HuH-7.5 (cell line): ENCODE results near the gene INCENP.
A peak's percentile ranks its signal among the peaks of the same experiment; 100 is the strongest.

Experiments used
- DNase-seq: peaks from one replicate; pipeline ENCODE4 v3.0.0; 2011; ENCODE audit warnings: low spot score

INCENP gene

DNA sequence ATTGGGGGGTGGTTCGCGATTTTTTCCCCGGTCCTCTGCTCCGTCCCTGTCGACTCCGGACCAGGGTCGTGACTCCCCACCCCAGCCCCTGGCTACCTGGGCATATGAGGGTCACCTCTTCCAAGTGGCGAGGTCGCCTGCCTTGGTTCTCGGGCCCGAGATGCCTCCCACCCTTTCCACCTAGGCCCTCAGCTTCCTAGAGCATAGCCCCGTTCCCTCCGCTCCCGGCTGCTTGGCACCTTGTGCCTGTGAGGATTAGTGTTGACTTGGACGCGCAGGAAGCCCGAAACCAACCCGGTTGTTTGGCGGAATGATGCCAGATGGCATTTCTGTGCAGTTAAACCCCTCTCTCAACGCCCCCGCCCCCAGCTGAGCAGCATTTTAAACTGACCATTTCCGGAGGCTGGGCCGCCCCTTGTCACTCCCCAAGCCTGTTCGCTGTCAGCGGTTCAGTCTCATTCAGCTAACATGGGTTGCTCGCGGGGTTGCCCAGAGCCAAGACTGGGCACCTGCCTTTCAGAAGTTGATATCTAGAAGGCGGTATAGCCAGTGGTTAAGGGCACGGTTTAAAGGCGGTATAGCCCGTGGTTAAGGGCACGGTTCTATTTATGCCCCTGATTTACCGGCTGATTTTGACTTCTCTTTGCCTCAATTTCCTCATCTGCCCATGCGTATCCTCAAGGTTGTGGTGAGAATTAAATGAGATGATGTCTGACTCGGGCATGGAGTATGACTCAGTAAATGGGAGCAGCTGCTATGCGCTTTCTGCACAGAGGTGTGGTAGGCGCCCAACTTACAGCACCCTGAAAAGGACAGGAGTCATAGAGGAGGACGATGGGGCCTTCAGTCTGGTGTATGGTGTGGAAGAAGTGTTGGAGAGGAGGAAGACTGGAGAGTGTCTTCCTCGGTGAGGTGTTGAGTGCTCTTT is 639 bp downstream of the INCENP start:
- peak; percentile 52 for DNase-seq

DNA sequence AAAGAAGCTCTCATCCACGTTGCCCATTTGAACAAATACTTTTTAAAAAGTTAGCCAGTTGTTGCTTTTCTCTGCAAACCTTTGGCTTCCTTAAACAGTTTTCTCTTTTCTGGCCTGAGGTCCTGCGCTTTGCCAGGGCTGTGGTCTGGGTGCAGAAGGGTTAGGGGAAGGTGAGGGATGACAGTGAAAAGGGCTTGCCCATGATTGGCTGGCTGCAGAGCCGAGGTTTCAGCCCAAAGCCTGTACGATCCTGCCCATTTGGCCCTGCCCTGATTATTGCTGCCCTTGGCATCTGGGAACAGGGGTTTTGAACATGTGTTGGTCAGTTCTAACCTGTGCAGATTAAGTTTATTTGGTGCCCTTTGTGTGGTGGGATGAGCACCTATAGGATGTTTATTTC is 1.5 kb downstream of the INCENP start:
- DNase-seq, result no peak

- no peak for DNase-seq
Observed at GRCh38 chr11:62125881-62126280, 2.1 kb downstream of the INCENP start.

DNA sequence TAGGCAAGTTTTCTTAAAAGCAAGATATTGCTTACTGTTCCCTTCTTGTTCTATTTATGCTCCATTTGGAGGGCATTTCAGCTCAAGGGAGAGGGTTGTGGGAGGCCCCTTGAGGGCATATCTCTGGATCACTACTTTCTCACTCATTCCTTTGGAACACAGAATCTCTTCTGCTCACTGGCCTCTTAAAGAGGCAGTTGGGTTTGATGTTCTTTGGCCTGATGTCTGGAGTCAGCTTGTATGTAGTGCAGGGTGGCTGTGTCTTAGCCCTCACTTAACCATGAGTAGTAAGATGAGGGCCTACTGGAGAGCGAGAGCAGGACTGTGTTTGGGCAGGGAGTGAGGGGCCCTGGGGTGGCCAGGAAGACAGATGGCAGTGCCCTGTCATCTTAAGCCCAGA is 3.6 kb downstream of the INCENP start:
- no peak for DNase-seq

DNA sequence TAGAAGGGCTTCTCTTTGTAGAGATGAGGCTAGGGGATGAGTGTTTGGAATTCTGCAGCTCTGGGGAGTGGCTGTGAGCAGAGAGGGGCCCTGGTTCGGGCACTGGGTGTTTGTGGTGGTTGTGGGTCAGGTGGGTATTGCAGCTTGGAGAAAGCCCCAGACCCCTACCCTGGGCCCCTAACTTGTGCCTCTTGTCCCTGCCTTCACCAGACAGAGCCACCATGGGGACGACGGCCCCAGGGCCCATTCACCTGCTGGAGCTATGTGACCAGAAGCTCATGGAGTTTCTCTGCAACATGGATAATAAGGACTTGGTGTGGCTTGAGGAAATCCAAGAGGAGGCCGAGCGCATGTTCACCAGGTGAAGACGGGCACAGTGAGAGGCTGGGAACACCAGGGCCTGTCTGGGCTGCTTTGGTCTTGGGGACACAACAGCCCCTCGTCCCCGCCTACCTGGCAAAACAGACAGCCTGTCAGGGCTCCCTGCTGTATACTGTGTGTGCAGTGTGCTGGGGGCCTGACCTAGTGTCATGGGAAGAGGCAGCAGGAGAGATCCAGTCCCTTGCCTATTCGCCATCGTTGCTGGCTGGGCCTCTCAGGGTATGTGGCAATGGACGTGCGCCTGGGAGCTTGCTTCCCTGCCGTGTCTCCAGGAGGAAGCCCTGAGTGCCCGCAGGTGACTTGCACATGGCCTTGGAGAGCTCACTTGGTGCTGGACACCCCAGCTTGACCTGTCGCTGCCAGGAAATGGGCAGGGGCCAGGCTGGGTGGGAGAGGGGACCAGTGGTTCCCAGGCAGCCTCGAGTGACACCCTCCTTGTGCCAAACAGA is 4.3 kb downstream of the INCENP start:
- DNase-seq, result no peak

GRCh38 chr11:62128835-62129234 is 5.0 kb downstream of the INCENP start:
- DNase-seq, result no peak

DNA sequence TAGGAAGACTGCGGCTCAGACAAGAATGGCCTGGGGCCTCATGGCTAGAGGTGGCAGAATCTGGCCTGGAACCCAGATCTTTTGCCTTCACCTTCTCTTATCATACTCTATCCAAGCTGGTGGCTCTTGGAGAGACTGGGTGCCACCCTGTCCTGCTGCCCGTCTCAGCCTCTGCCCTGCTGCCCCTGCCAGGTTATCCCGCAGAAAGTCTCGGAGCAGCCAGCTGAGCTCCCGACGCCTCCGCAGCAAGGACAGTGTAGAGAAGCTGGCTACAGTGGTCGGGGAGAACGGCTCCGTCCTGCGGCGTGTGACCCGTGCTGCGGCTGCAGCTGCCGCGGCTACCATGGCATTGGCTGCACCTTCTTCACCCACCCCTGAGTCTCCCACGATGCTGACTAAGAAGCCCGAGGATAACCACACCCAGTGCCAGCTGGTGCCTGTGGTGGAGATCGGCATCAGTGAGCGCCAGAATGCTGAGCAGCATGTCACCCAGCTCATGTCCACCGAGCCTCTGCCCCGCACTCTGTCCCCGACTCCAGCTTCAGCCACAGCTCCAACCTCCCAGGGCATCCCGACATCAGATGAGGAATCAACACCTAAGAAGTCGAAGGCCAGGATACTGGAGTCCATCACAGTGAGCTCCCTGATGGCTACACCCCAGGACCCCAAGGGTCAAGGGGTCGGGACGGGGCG is 5.9 kb downstream of the INCENP start:
- DNase-seq, result no peak

- no peak for DNase-seq
Observed at GRCh38 chr11:62130283-62131169, 6.7 kb downstream of the INCENP start.

DNA sequence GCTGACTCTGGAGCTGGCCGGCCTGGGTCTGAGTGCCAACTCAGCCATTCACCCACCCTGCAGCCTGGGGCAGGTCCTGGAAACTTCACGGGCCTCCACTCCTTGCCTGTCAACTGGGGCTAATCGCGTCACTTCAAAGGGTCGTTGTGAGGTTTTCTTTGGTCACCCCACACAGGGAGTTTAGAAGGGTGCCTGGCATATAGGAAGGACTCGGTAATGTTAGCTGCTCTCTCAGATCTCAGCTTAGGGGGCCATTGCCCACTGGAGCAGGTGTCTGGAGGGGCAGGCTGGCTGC is 7.3 kb downstream of the INCENP start:
- no peak for DNase-seq

- no peak for DNase-seq
Observed at GRCh38 chr11:62132191-62132590, 8.4 kb downstream of the INCENP start.

GRCh38 chr11:62132689-62133293 is 9.0 kb downstream of the INCENP start:
- DNase-seq, result no peak

- no peak for DNase-seq
Observed at GRCh38 chr11:62133328-62134065, 9.7 kb downstream of the INCENP start.

- no peak for DNase-seq
Observed at GRCh38 chr11:62137276-62137861, 13.6 kb downstream of the INCENP start.

DNA sequence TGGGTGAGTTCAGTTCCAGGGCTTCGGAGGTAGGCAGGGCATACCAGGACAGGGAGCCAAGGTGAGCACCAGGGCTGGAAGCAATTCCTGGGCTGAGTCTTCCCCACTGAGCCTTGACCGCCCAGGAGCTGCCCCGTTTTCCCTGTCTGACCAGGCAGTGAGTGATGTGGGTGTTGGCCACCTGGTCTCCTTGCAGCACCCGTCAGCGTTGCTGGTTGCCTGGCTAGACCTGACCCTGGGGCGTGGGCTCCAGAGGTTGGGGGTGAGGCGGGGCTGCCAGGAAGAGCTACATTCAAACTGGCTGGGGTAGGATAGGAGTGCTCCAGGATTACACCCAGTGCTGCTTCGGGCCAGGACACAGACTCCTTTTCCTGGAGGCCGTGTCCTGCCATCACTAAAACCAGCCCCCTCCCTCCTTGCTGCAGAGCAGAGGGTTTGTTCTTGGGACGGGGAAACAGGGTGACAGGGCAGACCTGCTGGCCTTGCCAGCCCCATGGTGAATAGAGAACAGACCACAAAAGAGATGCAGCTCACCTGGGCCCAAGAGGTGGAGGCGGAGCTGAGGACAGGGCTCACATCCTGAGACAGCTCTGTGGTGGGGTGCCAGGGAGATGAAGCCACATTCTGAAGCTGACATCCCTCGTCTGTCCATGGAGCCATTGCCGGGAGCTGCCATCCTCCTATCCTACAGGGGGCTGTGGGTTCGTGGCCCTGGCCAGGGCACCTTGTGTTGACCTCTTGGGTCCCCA is 14.2 kb downstream of the INCENP start:
- no peak for DNase-seq

GRCh38 chr11:62138630-62139425 is 15.0 kb downstream of the INCENP start:
- DNase-seq, result no peak

DNA sequence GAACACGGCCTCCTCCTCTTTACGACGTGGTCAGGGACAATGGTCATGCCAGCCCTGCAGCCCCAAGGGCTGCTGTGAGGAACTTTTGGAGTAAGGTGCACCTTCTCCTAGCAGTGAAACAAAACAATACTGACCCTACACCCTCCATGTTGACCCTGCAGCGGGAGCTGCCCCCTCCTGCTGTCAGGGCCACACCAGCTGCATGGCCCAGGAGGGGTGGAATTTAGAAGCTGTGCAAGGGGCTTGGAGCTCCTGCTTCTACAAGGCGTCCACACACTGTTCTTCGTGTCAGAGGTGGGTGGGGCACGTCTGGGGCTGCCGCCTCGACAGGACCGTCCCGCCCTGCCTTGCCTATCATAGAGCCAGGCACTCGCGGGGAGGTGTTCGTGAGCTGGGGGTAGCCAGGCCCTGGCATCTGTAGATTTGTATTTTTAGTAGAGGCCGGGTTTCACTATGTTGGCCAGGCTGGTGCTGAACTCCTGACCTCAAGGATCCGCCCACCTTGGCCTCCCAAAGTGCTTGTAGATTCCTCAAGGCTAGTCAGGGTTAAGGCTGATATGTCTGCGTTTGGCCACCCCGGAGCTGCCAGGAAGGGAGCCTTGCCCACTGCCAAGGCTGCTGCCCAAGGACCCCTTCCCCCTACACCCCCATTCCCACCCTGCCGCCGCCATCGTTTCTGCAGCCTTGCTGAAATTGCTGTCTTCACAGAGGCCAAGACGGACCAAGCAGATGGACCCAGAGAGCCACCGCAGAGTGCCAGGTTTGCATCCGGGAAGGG is 15.9 kb downstream of the INCENP start:
- no peak for DNase-seq

GRCh38 chr11:62140304-62141110 is 16.7 kb downstream of the INCENP start:
- DNase-seq, result no peak
